KMS-11 (cell line): Measurements from ENCODE around the gene TRIM69.

Experiments
- H2AFZ ChIP-seq: fragments of 200-600 bp; sonication (generic); 2 replicates; pipeline ENCODE4 v1.6.1; 2016; ENCODE audit warnings: antibody characterized with exemption, mixed run types, low read depth
- H3K27ac ChIP-seq: fragments of 200-600 bp; sonication (generic); 2 replicates; pipeline ENCODE4 v1.6.1; 2016; ENCODE audit warnings: mild to moderate bottlenecking, mixed run types
- H3K27me3 ChIP-seq: fragments of 200-600 bp; sonication (generic); 2 replicates; pipeline ENCODE4 v1.6.1; 2017; ENCODE audit warnings: mild to moderate bottlenecking, low read depth, mixed run types, moderate library complexity; ENCODE audit not compliant: insufficient read depth
- H3K36me3 ChIP-seq: fragments of 200-600 bp; sonication (generic); 2 replicates; pipeline ENCODE4 v1.6.1; 2017; ENCODE audit warnings: mild to moderate bottlenecking, mixed run types; ENCODE audit not compliant: insufficient read depth
- H3K4me1 ChIP-seq: fragments of 200-600 bp; sonication (generic); 2 replicates; pipeline ENCODE4 v1.6.1; 2016; ENCODE audit warnings: mild to moderate bottlenecking, low read depth, mixed run types; ENCODE audit not compliant: poor library complexity, severe bottlenecking
- H3K4me2 ChIP-seq: fragments of 200-600 bp; sonication (generic); 2 replicates; pipeline ENCODE4 v1.7.0; 2016; ENCODE audit warnings: mild to moderate bottlenecking, mixed run types
- H3K4me3 ChIP-seq: fragments of 200-600 bp; sonication (generic); IDR thresholded peaks from 2 replicates; pipeline ENCODE4 v1.6.1; 2017; ENCODE audit warnings: low read depth, low read length, mixed read lengths; ENCODE audit not compliant: insufficient read depth
- H3K79me2 ChIP-seq: fragments of 200-600 bp; sonication (generic); 2 replicates; pipeline ENCODE4 v1.6.1; 2016; ENCODE audit warnings: low read depth, mixed run types; ENCODE audit not compliant: insufficient read depth
- H3K9ac ChIP-seq: fragments of 200-600 bp; sonication (generic); 2 replicates; pipeline ENCODE4 v1.6.1; 2016; ENCODE audit warnings: mild to moderate bottlenecking, mixed run types
- H4K20me1 ChIP-seq: fragments of 200-600 bp; sonication (generic); 2 replicates; pipeline ENCODE4 v1.6.1; 2016; ENCODE audit warnings: mild to moderate bottlenecking, mixed run types; ENCODE audit not compliant: insufficient read depth
- TF ChIP-seq, protein P1 (sequence below): fragments of 200-600 bp; sonication (generic); conservative IDR thresholded peaks from 2 replicates; pipeline ENCODE4 v1.6.1; 2017; ENCODE audit warnings: low read depth, mild to moderate bottlenecking, antibody characterized with exemption, low read length, moderate library complexity, mixed read lengths

TRIM69 gene

GRCh38 chr15:44706401-44706800, 29.9 kb upstream of the TRIM69 start:
- Histone ChIP-seq H3K27ac (no peak overlapping the region), H3K9ac (no peak overlapping the region), H3K27me3 (no peaks in the 10 kb centered on the region)

GRCh38 chr15:44706946-44707636, 29.2 kb upstream of the TRIM69 start:
- Histone ChIP-seq H3K27ac (no peak overlapping the region), H3K79me2 (peaks cover 8% of the 10 kb centered on the region), H3K27me3 (no peaks in the 10 kb centered on the region), H3K4me1 (peaks cover 10% of the 10 kb centered on the region), H3K36me3 (no peaks in the 10 kb centered on the region), H3K4me3 (no peak overlapping the region), H3K9ac (no peak overlapping the region), H2AFZ (no peak overlapping the region), H4K20me1 (no peaks in the 10 kb centered on the region), H3K4me2 (no peak overlapping the region)
- TF ChIP-seq, protein P1, sequence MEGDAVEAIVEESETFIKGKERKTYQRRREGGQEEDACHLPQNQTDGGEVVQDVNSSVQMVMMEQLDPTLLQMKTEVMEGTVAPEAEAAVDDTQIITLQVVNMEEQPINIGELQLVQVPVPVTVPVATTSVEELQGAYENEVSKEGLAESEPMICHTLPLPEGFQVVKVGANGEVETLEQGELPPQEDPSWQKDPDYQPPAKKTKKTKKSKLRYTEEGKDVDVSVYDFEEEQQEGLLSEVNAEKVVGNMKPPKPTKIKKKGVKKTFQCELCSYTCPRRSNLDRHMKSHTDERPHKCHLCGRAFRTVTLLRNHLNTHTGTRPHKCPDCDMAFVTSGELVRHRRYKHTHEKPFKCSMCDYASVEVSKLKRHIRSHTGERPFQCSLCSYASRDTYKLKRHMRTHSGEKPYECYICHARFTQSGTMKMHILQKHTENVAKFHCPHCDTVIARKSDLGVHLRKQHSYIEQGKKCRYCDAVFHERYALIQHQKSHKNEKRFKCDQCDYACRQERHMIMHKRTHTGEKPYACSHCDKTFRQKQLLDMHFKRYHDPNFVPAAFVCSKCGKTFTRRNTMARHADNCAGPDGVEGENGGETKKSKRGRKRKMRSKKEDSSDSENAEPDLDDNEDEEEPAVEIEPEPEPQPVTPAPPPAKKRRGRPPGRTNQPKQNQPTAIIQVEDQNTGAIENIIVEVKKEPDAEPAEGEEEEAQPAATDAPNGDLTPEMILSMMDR = no peak

More at GRCh38 chr15:44706401-44706800, 29.9 kb upstream of the TRIM69 start:
- Histone ChIP-seq H3K79me2 (peaks cover 1% of the 10 kb centered on the region), H4K20me1 (no peaks in the 10 kb centered on the region), H3K4me2 (no peak overlapping the region), H3K4me3 (no peak overlapping the region), H2AFZ (no peak overlapping the region), H3K4me1 (peaks cover 10% of the 10 kb centered on the region), H3K36me3 (no peaks in the 10 kb centered on the region)
- TF ChIP-seq, protein P1 = no peak

- H3K4me2 ChIP-seq = peak overlapping the region; percentile 39
- H3K79me2 ChIP-seq = peaks cover 42% of the 10 kb centered on the region
- TF ChIP-seq, protein P1 = peak; percentile 44
- H3K36me3 ChIP-seq = peaks cover under 1% of the 10 kb centered on the region; the same call in 1 of the 2 replicates
- H3K4me1 ChIP-seq = peaks cover 35% of the 10 kb centered on the region
- H3K4me3 ChIP-seq = no peak overlapping the region
- H3K27ac ChIP-seq = peak overlapping the region; percentile 92
- peak overlapping the region; percentile 97 for H3K9ac ChIP-seq
- peaks cover 28% of the 10 kb centered on the region for H4K20me1 ChIP-seq
- peak overlapping the region; percentile 81 for H2AFZ ChIP-seq
- H3K27me3 ChIP-seq = no peaks in the 10 kb centered on the region
Measured at GRCh38 chr15:44710236-44711095, 25.9 kb upstream of the TRIM69 start.

- TF ChIP-seq, protein P1 = 0 out of 2 replicates have a peak, but pooled peaks have one; percentile 20
- peaks cover 35% of the 10 kb centered on the region for H4K20me1 ChIP-seq
- H3K79me2 ChIP-seq = peaks cover 48% of the 10 kb centered on the region
- H3K4me2 ChIP-seq = peak within 1 kb of the TSS; percentile 96
- peak within 1 kb of the TSS; percentile 92 for H3K27ac ChIP-seq
- H3K4me1 ChIP-seq = peaks cover 43% of the 10 kb centered on the region
- no peak within 1 kb of the TSS for H3K4me3 ChIP-seq
- peak within 1 kb of the TSS; percentile 97 for H3K9ac ChIP-seq
- peak within 1 kb of the TSS; percentile 81 for H2AFZ ChIP-seq
- H3K36me3 ChIP-seq = peaks cover 8% of the 10 kb centered on the region
- no peaks in the 10 kb centered on the region for H3K27me3 ChIP-seq
Measured at GRCh38 chr15:44711096-44711742, 25.1 kb upstream of the TRIM69 start, which contains the start of the genes B2M and PATL2. B2M (plus strand) TSS chr15:44711517; CDS start chr15:44711547, 30 bp downstream. PATL2 (minus strand) TSS chr15:44711323; CDS start chr15:44676490, 34,833 bp downstream.
